Transverse colon (tissue), 4 donors: Measurements from ENCODE around the gene BAZ2B. TPM values are rescaled to one million over a fixed set of nuclear protein-coding genes. Genes with fewer than 3 reads are reported as not detected.

Experiments
- DNase-seq: peaks from one replicate; pipeline ENCODE4 v3.0.0-alpha.2; 2019
- H3K27ac ChIP-seq, 4 donors: fragments of 200-600 bp; sonication (generic); 2 replicates each; pipeline ENCODE4 v1.5.1; 2016 to 2018; ENCODE audit warnings: inconsistent platforms in 4 of 4
- H3K27me3 ChIP-seq: fragments of 200-600 bp; sonication (generic); 2 replicates; pipeline ENCODE4 v1.5.1; 2017; ENCODE audit warnings: inconsistent platforms
- H3K36me3 ChIP-seq, 4 donors: fragments of 200-600 bp; sonication (generic); 2 replicates each; pipeline ENCODE4 v1.5.1; 2017 to 2019; ENCODE audit warnings: inconsistent platforms in 4 of 4
- H3K4me1 ChIP-seq, 4 donors: fragments of 200-600 bp; sonication (generic); 2 replicates each; pipeline ENCODE4 v1.5.1; 2017 to 2020; ENCODE audit warnings: inconsistent platforms in 4 of 4
- H3K4me3 ChIP-seq, 4 donors: fragments of 200-600 bp; sonication (generic); 1 replicate in 1 of 4; 2 replicates in 3 of 4; pipeline versions ENCODE4 v1.5.1 to v1.6.1; 2017 to 2019; ENCODE audit warnings: inconsistent platforms in 4 of 4
- H3K9me3 ChIP-seq, 2 donors: fragments of 200-600 bp; sonication (generic); 2 replicates each; pipeline ENCODE4 v1.5.1; 2017 to 2019; ENCODE audit warnings: inconsistent platforms in 2 of 2
- EP300 ChIP-seq: sonication (generic); formaldehyde crosslinking; IDR thresholded peaks from one replicate; pipeline ENCODE4 v1.6.1; 2017; ENCODE audit warnings: antibody characterized with exemption, low read depth
- POLR2A ChIP-seq: fragments of 450-650 bp; IDR thresholded peaks from one replicate; pipeline ENCODE4 v1.6.1; 2016; ENCODE audit warnings: antibody characterized with exemption, mild to moderate bottlenecking, moderate library complexity
- POLR2AphosphoS5 ChIP-seq, 3 donors: sonication (generic); formaldehyde crosslinking; IDR thresholded peaks; one replicate each; pipeline ENCODE4 v1.6.1; 2016; ENCODE audit warnings: antibody characterized with exemption in 3 of 3
- WGBS, 2 donors: methylation state at CpG; one replicate each; pipeline ENCODE4 v1.1.5; 2018; ENCODE audit warnings: low coverage in 1 of 2; 5-methylcytosine and 5-hydroxymethylcytosine counted together
- in situ Hi-C, 4 donors: fragments of 200-750 bp; cut with MboI; loops; one replicate each; pipeline versions ENCODE4 v1.15.0 to v1.15.1; 2017; ENCODE audit warnings: low sequenced_read_pairs in 3 of 4, low pct_ligation_motif_present in 1 of 4, low pct_unique_long_range_greater_than_20kb in 1 of 4
- intact Hi-C: fragments of 100-400 bp; cut with DNase I; formaldehyde crosslinking; loops from one replicate; pipeline ENCODE4 v1.15.1; 2023; ENCODE audit warnings: low total_unique reads
- total RNA-seq, 4 donors: library from RNA; depleted of rRNA; stranded (reverse); fragments of >200 nt; gene quantifications; one replicate each; pipeline ENCODE4 v1.1.0, GENCODE V29; 2016
- TF ChIP-seq, protein P1 (sequence below), 5 experiments: fragments of 200-600 bp in 3 of 5; fragments of 450-650 bp in 2 of 5; sonication (generic) in 3 of 5; IDR thresholded peaks; 1 replicate in 2 of 5; 2 replicates in 3 of 5; pipeline ENCODE4 v1.5.1; 2016 to 2017; ENCODE audit warnings: antibody characterized with exemption in 5 of 5, inconsistent platforms in 3 of 5, mild to moderate bottlenecking in 2 of 5, moderate library complexity in 1 of 5

Gene BAZ2B
- total RNA-seq, 4 donors from 2014 or later: 42.3 to 104 (median 81.3) TPM

GRCh38 chr2:159518321-159519005, 97.9 kb downstream of the BAZ2B start:
- in situ Hi-C loops: no loop called here
- TF ChIP-seq POLR2A: no peak
- no peak for TF ChIP-seq POLR2AphosphoS5 (IDR thresholded peaks at IDR 0.05)
- no peak for TF ChIP-seq EP300
- TF ChIP-seq, protein P1, sequence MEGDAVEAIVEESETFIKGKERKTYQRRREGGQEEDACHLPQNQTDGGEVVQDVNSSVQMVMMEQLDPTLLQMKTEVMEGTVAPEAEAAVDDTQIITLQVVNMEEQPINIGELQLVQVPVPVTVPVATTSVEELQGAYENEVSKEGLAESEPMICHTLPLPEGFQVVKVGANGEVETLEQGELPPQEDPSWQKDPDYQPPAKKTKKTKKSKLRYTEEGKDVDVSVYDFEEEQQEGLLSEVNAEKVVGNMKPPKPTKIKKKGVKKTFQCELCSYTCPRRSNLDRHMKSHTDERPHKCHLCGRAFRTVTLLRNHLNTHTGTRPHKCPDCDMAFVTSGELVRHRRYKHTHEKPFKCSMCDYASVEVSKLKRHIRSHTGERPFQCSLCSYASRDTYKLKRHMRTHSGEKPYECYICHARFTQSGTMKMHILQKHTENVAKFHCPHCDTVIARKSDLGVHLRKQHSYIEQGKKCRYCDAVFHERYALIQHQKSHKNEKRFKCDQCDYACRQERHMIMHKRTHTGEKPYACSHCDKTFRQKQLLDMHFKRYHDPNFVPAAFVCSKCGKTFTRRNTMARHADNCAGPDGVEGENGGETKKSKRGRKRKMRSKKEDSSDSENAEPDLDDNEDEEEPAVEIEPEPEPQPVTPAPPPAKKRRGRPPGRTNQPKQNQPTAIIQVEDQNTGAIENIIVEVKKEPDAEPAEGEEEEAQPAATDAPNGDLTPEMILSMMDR (IDR thresholded peaks at IDR 0.05): no peak
- WGBS, 2 donors: 64 to 71% methylated on average over 3 of the region's 3 CpGs

DNA sequence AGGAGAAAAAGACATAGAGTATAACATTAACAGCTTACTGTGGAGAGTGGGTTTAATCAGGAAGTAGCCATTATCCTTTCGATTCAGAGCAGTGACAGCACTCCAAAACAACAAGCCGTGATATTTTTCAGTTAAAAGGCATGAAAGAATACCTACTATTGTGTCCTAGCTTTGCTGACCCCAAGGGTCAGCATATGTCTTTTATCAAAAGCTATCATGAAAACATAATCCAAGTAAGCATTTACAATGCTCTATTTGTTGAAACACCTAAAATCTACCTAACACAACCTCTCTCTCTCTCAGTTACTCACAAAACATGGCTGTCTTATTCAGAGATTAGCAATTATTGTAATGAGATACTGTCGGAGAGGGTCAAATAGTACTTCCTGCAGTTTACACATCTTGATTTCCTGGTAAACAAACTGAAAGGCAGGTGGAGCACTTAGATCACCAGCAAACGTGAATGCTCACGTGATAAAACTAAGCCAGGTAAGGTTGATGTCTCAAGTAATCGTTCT, 100.0 kb downstream of the BAZ2B start:
- intact Hi-C loops (no loop called here), in situ Hi-C loops (no loop called here)
- H3K27me3 ChIP-seq: no peaks in the 10 kb centered on the region
- peaks cover 0 to 48% (median 20%) of the 10 kb centered on the region in 4 donors for H3K4me1 ChIP-seq
- DNase-seq: peak; percentile 23
- TF ChIP-seq EP300: no peak
- TF ChIP-seq POLR2AphosphoS5 (IDR thresholded peaks at IDR 0.05): peak in 2 of 3 donors; percentile 67 to 68
- peak; percentile 59 for TF ChIP-seq POLR2A
- no peaks in the 10 kb centered on the region for H3K36me3 ChIP-seq
- H3K9me3 ChIP-seq: no peaks in the 10 kb centered on the region
- peak overlapping the region; percentile 55 to 82 (median 68) for H3K27ac ChIP-seq
- 4 to 5% methylated on average over 6 of the region's 6 CpGs for WGBS, 2 donors
- H3K4me3 ChIP-seq: peak overlapping the region; percentile 11 to 53 (median 34)

More at GRCh38 chr2:159518321-159519005, 97.9 kb downstream of the BAZ2B start:
- Histone ChIP-seq H3K9me3 (no peaks in the 10 kb centered on the region), H3K27me3 (no peaks in the 10 kb centered on the region), H3K27ac (peak overlapping the region in 1 of 4 donors; percentile 15), H3K4me3 (no peak overlapping the region), H3K36me3 (no peaks in the 10 kb centered on the region), H3K4me1 (peaks cover 0 to 43% (median 20%) of the 10 kb centered on the region in 4 donors)
- intact Hi-C loops: no loop called here
- DNase-seq: no peak

GRCh38 chr2:159515441-159515840, 100.9 kb downstream of the BAZ2B start:
- Histone ChIP-seq H3K4me3 (peak overlapping the region in 3 of 4 donors; percentile 30 to 53 (median 39)), H3K27ac (peak overlapping the region in 3 of 4 donors; percentile 62 to 82 (median 74)), H3K9me3 (no peaks in the 10 kb centered on the region), H3K27me3 (no peaks in the 10 kb centered on the region), H3K36me3 (no peaks in the 10 kb centered on the region), H3K4me1 (peaks cover 0 to 48% (median 20%) of the 10 kb centered on the region in 4 donors)
- TF ChIP-seq POLR2A: no peak
- no peak for TF ChIP-seq POLR2AphosphoS5 (IDR thresholded peaks at IDR 0.05)
- TF ChIP-seq, protein P1 (IDR thresholded peaks at IDR 0.05): no peak
- TF ChIP-seq EP300: no peak
- intact Hi-C loops: no loop called here
- in situ Hi-C loops: no loop called here
- WGBS, 2 donors: 50 to 66% methylated on average over 1 of the region's 1 CpG
- DNase-seq: no peak

DNA sequence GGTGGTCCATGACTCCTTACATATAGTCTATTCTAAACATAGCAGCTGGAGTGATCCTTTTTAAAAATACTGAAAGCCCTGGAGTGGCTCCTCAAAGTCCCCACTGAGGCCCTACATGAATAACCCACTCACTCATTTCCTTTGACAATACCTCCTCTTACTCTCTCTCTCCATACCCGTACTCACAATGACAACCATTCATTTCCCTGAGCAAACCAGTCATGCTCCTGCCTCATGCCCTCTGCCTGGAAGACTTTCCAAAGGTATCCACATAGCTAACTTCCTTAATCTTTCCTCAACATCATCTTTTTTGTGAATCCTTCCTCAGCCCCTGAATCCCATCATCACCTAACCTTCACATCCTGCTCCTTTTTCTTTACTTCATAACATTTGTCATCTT, 102.6 kb downstream of the BAZ2B start:
- Histone ChIP-seq H3K4me1 (peaks cover 0 to 47% (median 20%) of the 10 kb centered on the region in 4 donors), H3K27me3 (no peaks in the 10 kb centered on the region), H3K9me3 (no peaks in the 10 kb centered on the region), H3K36me3 (no peaks in the 10 kb centered on the region), H3K27ac (no peak overlapping the region), H3K4me3 (no peak overlapping the region)
- in situ Hi-C loops: no loop called here
- 80 to 98% methylated on average over 1 of the region's 1 CpG for WGBS, 2 donors
- intact Hi-C loops: no loop called here
- no peak for DNase-seq
- TF ChIP-seq, protein P1 (IDR thresholded peaks at IDR 0.05): no peak
- TF ChIP-seq EP300 (no peak), POLR2A (no peak), POLR2AphosphoS5 (IDR thresholded peaks at IDR 0.05) (no peak)
